Hepatic stellate cell (primary cell): Measurements from ENCODE around the gene LRRC3C.
"Not testable (repeated sequence)": the region's sequence is repeated elsewhere in the genome, so short reads cannot be mapped to it uniquely, and the experiment has no call there.

Experiments used
- DNase-seq: peaks from one replicate; pipeline ENCODE4 v3.0.0; 2011; ENCODE audit warnings: low spot score

LRRC3C gene

GRCh38 chr17:39927101-39927928, at the start of gene LRRC3C, which contains the start of gene ORMDL3:
Gene LRRC3C, plus strand, starts transcription at chr17:39927732. Its CDS starts 13,792 bp downstream, at chr17:39941524.
Gene ORMDL3, minus strand, starts transcription at chr17:39927601. Its CDS starts 3,398 bp downstream, at chr17:39924203.
- DNase-seq: peak; percentile 91

- DNase-seq: not testable (repeated sequence)
Measured at GRCh38 chr17:39886102-39886501, 41.4 kb upstream of the LRRC3C start.

GRCh38 chr17:39887078-39887477, 40.5 kb upstream of the LRRC3C start:
- no peak for DNase-seq

GRCh38 chr17:39889200-39889599, 38.3 kb upstream of the LRRC3C start:
- DNase-seq: no peak

GRCh38 chr17:39894681-39895376, 32.7 kb upstream of the LRRC3C start:
- no peak for DNase-seq

- no peak for DNase-seq
Measured at GRCh38 chr17:39898088-39898487, 29.4 kb upstream of the LRRC3C start.

GRCh38 chr17:39899215-39899614, 28.3 kb upstream of the LRRC3C start:
- no peak for DNase-seq

- not testable (repeated sequence) for DNase-seq
Measured at GRCh38 chr17:39902027-39902426, 25.5 kb upstream of the LRRC3C start.

GRCh38 chr17:39903158-39903884, 24.2 kb upstream of the LRRC3C start:
- no peak for DNase-seq

GRCh38 chr17:39904990-39905288, 22.6 kb upstream of the LRRC3C start:
- no peak for DNase-seq

- no peak for DNase-seq
Measured at GRCh38 chr17:39908789-39909352, 18.7 kb upstream of the LRRC3C start.

GRCh38 chr17:39913989-39914388, 13.5 kb upstream of the LRRC3C start:
- no peak for DNase-seq

GRCh38 chr17:39915559-39915958, 12.0 kb upstream of the LRRC3C start:
- no peak for DNase-seq

- no peak for DNase-seq
Measured at GRCh38 chr17:39916918-39917317, 10.6 kb upstream of the LRRC3C start.

- no peak for DNase-seq
Measured at GRCh38 chr17:39919087-39919683, 8.3 kb upstream of the LRRC3C start.

- no peak for DNase-seq
Measured at GRCh38 chr17:39920218-39921210, 7.0 kb upstream of the LRRC3C start.

- DNase-seq: no peak
Measured at GRCh38 chr17:39921323-39921722, 6.2 kb upstream of the LRRC3C start.

GRCh38 chr17:39922006-39922405, 5.5 kb upstream of the LRRC3C start:
- no peak for DNase-seq

GRCh38 chr17:39923230-39923629, 4.3 kb upstream of the LRRC3C start:
- no peak for DNase-seq

GRCh38 chr17:39923836-39924690, 3.5 kb upstream of the LRRC3C start:
- DNase-seq: peak; percentile 64
